Left ventricle myocardium inferior (tissue), 1 donor: ENCODE results near the gene XPO1. TPM values are rescaled to one million over a fixed set of nuclear protein-coding genes. Genes with fewer than 3 reads are reported as not detected.

Source experiments
- DNase-seq: peaks from one replicate; pipeline ENCODE4 v3.0.0-alpha.2; 2020
- H3K27ac ChIP-seq: fragments of 200-600 bp; replicated peaks from 2 replicates; pipeline ENCODE4 v1.8.0; 2021
- H3K27me3 ChIP-seq: fragments of 200-600 bp; 2 replicates; pipeline ENCODE4 v1.8.0; 2021; ENCODE audit warnings: low read depth
- H3K36me3 ChIP-seq: fragments of 200-600 bp; 2 replicates; pipeline ENCODE4 v1.8.0; 2021
- H3K4me1 ChIP-seq: fragments of 200-600 bp; 2 replicates; pipeline ENCODE4 v1.8.0; 2021
- H3K4me3 ChIP-seq: fragments of 200-600 bp; 2 replicates; pipeline ENCODE4 v1.8.0; 2021; ENCODE audit warnings: mild to moderate bottlenecking, moderate library complexity
- H3K9me3 ChIP-seq: fragments of 200-600 bp; replicated peaks from 2 replicates; pipeline ENCODE4 v1.8.0; 2021
- intact Hi-C: fragments of 100-400 bp; cut with micrococcal nuclease; formaldehyde crosslinking; loops from one replicate; pipeline ENCODE4 v1.11.0; 2022
- total RNA-seq: library from RNA; stranded (reverse); fragmentation: NEBNext Ultra II Directional; extraction: Animal tissue kit (Norgen Biotek cat#: 25700); gene quantifications from one replicate; pipeline ENCODE4 v1.2.1, GENCODE V29; 2021
- TF ChIP-seq, protein P1 (sequence below): fragments of 200-600 bp; IDR thresholded peaks from 2 replicates; pipeline ENCODE4 v1.8.0; 2021; ENCODE audit warnings: antibody characterized with exemption, mild to moderate bottlenecking, borderline replicate concordance
- donor health status: DM: no; HTN: yes; CAD: no; lungs with severe emphysema.

XPO1 gene
- total RNA-seq, 1 donor from 2014 or later, result 68.5 TPM

DNA sequence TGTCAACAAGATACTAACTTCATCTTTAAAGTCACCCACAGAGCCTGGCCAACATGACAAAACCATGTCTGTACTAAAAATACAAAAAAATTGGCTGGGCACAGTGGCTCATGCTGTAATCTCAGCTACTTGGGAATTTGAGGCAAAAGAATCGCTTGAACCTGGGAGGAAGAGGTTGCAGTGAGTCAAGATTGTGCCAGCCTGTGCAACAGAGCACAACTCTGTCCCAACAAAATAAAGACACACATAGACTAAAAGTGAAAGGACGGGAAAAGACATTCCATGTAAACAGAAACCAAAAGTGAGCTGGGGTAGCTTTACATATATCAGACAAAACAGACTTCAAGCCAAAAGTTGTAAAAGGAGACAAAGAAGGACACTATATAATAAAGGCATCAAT, 102.1 kb downstream of the XPO1 start:
- no peaks in the 10 kb centered on the region for H3K36me3 ChIP-seq
- no peaks in the 10 kb centered on the region for H3K27me3 ChIP-seq
- H3K4me1 ChIP-seq, result peaks cover 74% of the 10 kb centered on the region
- H3K9me3 ChIP-seq, result peaks cover 14% of the 10 kb centered on the region
- no peak for DNase-seq
- intact Hi-C loops, result no loop called here
- H3K27ac ChIP-seq, result peak overlapping the region; percentile 62
- TF ChIP-seq, protein P1, sequence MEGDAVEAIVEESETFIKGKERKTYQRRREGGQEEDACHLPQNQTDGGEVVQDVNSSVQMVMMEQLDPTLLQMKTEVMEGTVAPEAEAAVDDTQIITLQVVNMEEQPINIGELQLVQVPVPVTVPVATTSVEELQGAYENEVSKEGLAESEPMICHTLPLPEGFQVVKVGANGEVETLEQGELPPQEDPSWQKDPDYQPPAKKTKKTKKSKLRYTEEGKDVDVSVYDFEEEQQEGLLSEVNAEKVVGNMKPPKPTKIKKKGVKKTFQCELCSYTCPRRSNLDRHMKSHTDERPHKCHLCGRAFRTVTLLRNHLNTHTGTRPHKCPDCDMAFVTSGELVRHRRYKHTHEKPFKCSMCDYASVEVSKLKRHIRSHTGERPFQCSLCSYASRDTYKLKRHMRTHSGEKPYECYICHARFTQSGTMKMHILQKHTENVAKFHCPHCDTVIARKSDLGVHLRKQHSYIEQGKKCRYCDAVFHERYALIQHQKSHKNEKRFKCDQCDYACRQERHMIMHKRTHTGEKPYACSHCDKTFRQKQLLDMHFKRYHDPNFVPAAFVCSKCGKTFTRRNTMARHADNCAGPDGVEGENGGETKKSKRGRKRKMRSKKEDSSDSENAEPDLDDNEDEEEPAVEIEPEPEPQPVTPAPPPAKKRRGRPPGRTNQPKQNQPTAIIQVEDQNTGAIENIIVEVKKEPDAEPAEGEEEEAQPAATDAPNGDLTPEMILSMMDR, result no peak
- H3K4me3 ChIP-seq, result peak overlapping the region; percentile 13

- no peak overlapping the region for H3K4me3 ChIP-seq
- no peaks in the 10 kb centered on the region for H3K27me3 ChIP-seq
- TF ChIP-seq, protein P1, result no peak
- H3K27ac ChIP-seq, result peak overlapping the region; percentile 62
- DNase-seq, result no peak
- peaks cover 66% of the 10 kb centered on the region for H3K4me1 ChIP-seq
- no peaks in the 10 kb centered on the region for H3K36me3 ChIP-seq
- H3K9me3 ChIP-seq, result peaks cover 14% of the 10 kb centered on the region
- intact Hi-C loops, result no loop called here
These were observed 102.9 kb downstream of the XPO1 start for GRCh38 chr2:61435291-61435690.

- intact Hi-C loops, result no loop called here
- TF ChIP-seq, protein P1, result no peak
- Histone ChIP-seq H3K27ac (no peak overlapping the region), H3K4me3 (no peak overlapping the region), H3K27me3 (no peaks in the 10 kb centered on the region), H3K9me3 (peaks cover 14% of the 10 kb centered on the region), H3K4me1 (peaks cover 56% of the 10 kb centered on the region), H3K36me3 (no peaks in the 10 kb centered on the region)
- no peak for DNase-seq
These were observed 103.8 kb downstream of the XPO1 start for GRCh38 chr2:61434314-61434713.

- Histone ChIP-seq H3K9me3 (peaks cover 14% of the 10 kb centered on the region), H3K4me1 (peaks cover 49% of the 10 kb centered on the region), H3K27me3 (no peaks in the 10 kb centered on the region), H3K27ac (no peak overlapping the region), H3K4me3 (no peak overlapping the region), H3K36me3 (no peaks in the 10 kb centered on the region)
- DNase-seq, result no peak
- intact Hi-C loops, result no loop called here
- TF ChIP-seq, protein P1, result no peak
These were observed 104.5 kb downstream of the XPO1 start for GRCh38 chr2:61433606-61434005.

GRCh38 chr2:61432990-61433389, 105.2 kb downstream of the XPO1 start:
- TF ChIP-seq, protein P1, result no peak
- no peak overlapping the region for H3K4me3 ChIP-seq
- no peak for DNase-seq
- H3K9me3 ChIP-seq, result peaks cover 14% of the 10 kb centered on the region
- H3K27ac ChIP-seq, result no peak overlapping the region
- intact Hi-C loops, result no loop called here
- H3K4me1 ChIP-seq, result peaks cover 49% of the 10 kb centered on the region
- H3K27me3 ChIP-seq, result no peaks in the 10 kb centered on the region
- no peaks in the 10 kb centered on the region for H3K36me3 ChIP-seq

DNA sequence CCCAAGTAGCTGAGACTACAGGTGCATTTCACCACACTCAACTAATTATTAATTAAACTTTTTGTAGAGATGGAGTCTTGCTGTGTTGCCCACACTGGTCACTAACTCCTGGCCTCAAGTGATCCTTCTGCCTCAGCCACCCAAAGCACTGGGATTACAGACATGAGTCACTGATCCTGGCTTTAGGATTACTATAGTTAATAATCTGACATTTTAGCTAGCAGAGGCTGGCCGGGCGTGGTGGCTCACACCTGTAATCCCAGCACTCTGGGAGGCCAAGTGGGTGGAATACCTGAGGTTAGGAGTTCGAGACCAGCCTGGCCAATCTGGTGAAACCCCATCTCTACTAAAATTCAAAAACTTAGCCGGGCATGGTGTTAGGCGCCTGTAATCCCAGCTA, 106.8 kb downstream of the XPO1 start:
- DNase-seq, result no peak
- TF ChIP-seq, protein P1, result no peak
- Histone ChIP-seq H3K27ac (no peak overlapping the region), H3K9me3 (no peaks in the 10 kb centered on the region), H3K4me3 (no peak overlapping the region), H3K36me3 (no peaks in the 10 kb centered on the region), H3K27me3 (no peaks in the 10 kb centered on the region), H3K4me1 (peaks cover 52% of the 10 kb centered on the region)
- intact Hi-C loops, result no loop called here
